GM12874 (cell line): Measurements from ENCODE around the gene ADAMTS12.

ENCODE experiments used
- CTCF ChIP-seq: IDR thresholded peaks from 2 replicates; pipeline ENCODE4 v1.5.1; 2011; ENCODE audit warnings: low read depth, mild to moderate bottlenecking, control low read depth, low read length, moderate library complexity; ENCODE audit not compliant: insufficient read depth

Gene ADAMTS12

GRCh38 chr5:33576726-33577590 is 314.8 kb downstream of the ADAMTS12 start:
- TF ChIP-seq CTCF: no peak

- TF ChIP-seq CTCF: no peak
Observed at GRCh38 chr5:33565324-33565723, 326.5 kb downstream of the ADAMTS12 start.

- no peak for TF ChIP-seq CTCF
Observed at GRCh38 chr5:33563983-33564908, 327.5 kb downstream of the ADAMTS12 start.

- TF ChIP-seq CTCF: no peak
Observed at GRCh38 chr5:33563530-33563929, 328.3 kb downstream of the ADAMTS12 start.

GRCh38 chr5:33558489-33558888 is 333.3 kb downstream of the ADAMTS12 start:
- TF ChIP-seq CTCF: no peak

GRCh38 chr5:33557605-33558004 is 334.2 kb downstream of the ADAMTS12 start:
- TF ChIP-seq CTCF: no peak
